EH (cell line): ENCODE data around the gene TXNRD1.

Source experiments
- DNase-seq: peaks from one replicate; pipeline ENCODE4 v3.0.0-alpha.2; 2015; ENCODE audit warnings: low read depth

The TXNRD1 gene

GRCh38 chr12:104215638-104216297 is at the start of gene TXNRD1:
Gene TXNRD1 (plus strand): TSS chr12:104215779. CDS start chr12:104215803, 24 bp downstream.
- peak; percentile 82 for DNase-seq

GRCh38 chr12:104165801-104166200 is 49.8 kb upstream of the TXNRD1 start:
- DNase-seq: no peak

GRCh38 chr12:104166465-104166864 is 49.1 kb upstream of the TXNRD1 start:
- no peak for DNase-seq

GRCh38 chr12:104167519-104168458 is 47.8 kb upstream of the TXNRD1 start:
- no peak for DNase-seq

GRCh38 chr12:104168596-104168995 is 47.0 kb upstream of the TXNRD1 start:
- DNase-seq: no peak

- no peak for DNase-seq
Measured at GRCh38 chr12:104171785-104172569, 43.6 kb upstream of the TXNRD1 start.

GRCh38 chr12:104172570-104172947 is 43.0 kb upstream of the TXNRD1 start:
- DNase-seq: no peak

GRCh38 chr12:104173804-104174203 is 41.8 kb upstream of the TXNRD1 start:
- DNase-seq: peak; percentile 37

- no peak for DNase-seq
Measured at GRCh38 chr12:104175726-104176247, 39.8 kb upstream of the TXNRD1 start.

- DNase-seq: no peak
Measured at GRCh38 chr12:104177336-104177662, 38.3 kb upstream of the TXNRD1 start.

GRCh38 chr12:104177663-104178501 is 37.7 kb upstream of the TXNRD1 start:
- DNase-seq: peak; percentile 99

GRCh38 chr12:104180374-104180773 is 35.2 kb upstream of the TXNRD1 start:
- DNase-seq: peak; percentile 68

- DNase-seq: peak; percentile 75
Measured at GRCh38 chr12:104181313-104181712, 34.3 kb upstream of the TXNRD1 start.

GRCh38 chr12:104182144-104182543 is 33.4 kb upstream of the TXNRD1 start:
- DNase-seq: peak; percentile 97

GRCh38 chr12:104182621-104183378 is 32.8 kb upstream of the TXNRD1 start:
- no peak for DNase-seq

- peak; percentile 28 for DNase-seq
Measured at GRCh38 chr12:104183443-104183842, 32.1 kb upstream of the TXNRD1 start.

- DNase-seq: no peak
Measured at GRCh38 chr12:104187446-104188155, 28.0 kb upstream of the TXNRD1 start.

- no peak for DNase-seq
Measured at GRCh38 chr12:104188534-104188933, 27.0 kb upstream of the TXNRD1 start.

- DNase-seq: peak; percentile 84
Measured at GRCh38 chr12:104189915-104190555, 25.5 kb upstream of the TXNRD1 start.
